OCI-LY1 (cell line): Measurements from ENCODE around the gene FYB1.

ENCODE experiments used
- H2AFZ ChIP-seq: fragments of 200-600 bp; sonication (generic), shearing (Covaris generic); 2 replicates; pipeline ENCODE4 v1.6.0; 2014; ENCODE audit warnings: antibody characterized with exemption, mild to moderate bottlenecking, low read length
- H3F3A ChIP-seq: fragments of 200-600 bp; sonication (generic), shearing (Covaris generic); 2 replicates; pipeline ENCODE4 v1.6.0; 2014; ENCODE audit warnings: mild to moderate bottlenecking, antibody characterized with exemption, low read length, moderate library complexity; ENCODE audit not compliant: insufficient read depth
- H3K27ac ChIP-seq: fragments of 200-600 bp; sonication (generic); 2 replicates; pipeline ENCODE4 v1.5.1; 2014; ENCODE audit warnings: low read length, mixed run types, mild to moderate bottlenecking, low read depth; ENCODE audit not compliant: poor library complexity, severe bottlenecking
- H3K27me3 ChIP-seq: fragments of 200-600 bp; sonication (generic); 2 replicates; pipeline ENCODE4 v1.6.0; 2014; ENCODE audit warnings: antibody characterized with exemption, mild to moderate bottlenecking, low read length, moderate library complexity; ENCODE audit not compliant: insufficient read depth
- H3K36me3 ChIP-seq: fragments of 200-600 bp; sonication (generic); 2 replicates; pipeline ENCODE4 v1.6.1; 2014; ENCODE audit warnings: mild to moderate bottlenecking, antibody characterized with exemption, low read length, moderate library complexity, mixed read lengths; ENCODE audit not compliant: insufficient read depth
- H3K4me1 ChIP-seq: fragments of 200-600 bp; sonication (generic); 2 replicates; pipeline ENCODE4 v1.5.1; 2014; ENCODE audit warnings: mild to moderate bottlenecking, low read length, moderate library complexity; ENCODE audit not compliant: insufficient read depth, severe bottlenecking
- H3K4me2 ChIP-seq: fragments of 200-600 bp; sonication (generic), shearing (Covaris generic); 2 replicates; pipeline ENCODE4 v1.6.1; 2014; ENCODE audit warnings: low read length
- H3K4me3 ChIP-seq: fragments of 200-600 bp; sonication (generic); 2 replicates; pipeline ENCODE4 v1.5.1; 2014; ENCODE audit warnings: low read length, low read depth, mild to moderate bottlenecking, mixed read lengths; ENCODE audit not compliant: poor library complexity, severe bottlenecking
- H3K79me2 ChIP-seq: fragments of 200-600 bp; shearing (Covaris generic); 2 replicates; pipeline ENCODE4 v1.6.1; 2016; ENCODE audit warnings: mixed run types, low read length, mixed read lengths; ENCODE audit not compliant: insufficient read depth
- H3K9ac ChIP-seq: fragments of 200-600 bp; sonication (generic), shearing (Covaris generic); 2 replicates; pipeline ENCODE4 v1.6.1; 2014; ENCODE audit warnings: mild to moderate bottlenecking, low read length, mixed read lengths
- H3K9me2 ChIP-seq: fragments of 200-600 bp; sonication (generic), shearing (Covaris generic); 2 replicates; pipeline ENCODE4 v1.6.1; 2014; ENCODE audit warnings: low read depth, mild to moderate bottlenecking, low read length, mixed read lengths
- H3K9me3 ChIP-seq: fragments of 200-600 bp; shearing (Covaris generic); 2 replicates; pipeline ENCODE4 v1.6.1; 2014; ENCODE audit warnings: low read length, mixed read lengths
- H4K20me1 ChIP-seq: fragments of 200-600 bp; sonication (generic), shearing (Covaris generic); 2 replicates; pipeline ENCODE4 v1.6.0; 2016; ENCODE audit warnings: mild to moderate bottlenecking, low read length; ENCODE audit not compliant: insufficient read depth
- CTCF ChIP-seq: fragments of 200-600 bp; sonication (generic), shearing (Covaris generic); IDR thresholded peaks from 2 replicates; pipeline ENCODE4 v1.5.1; 2017; ENCODE audit warnings: mild to moderate bottlenecking, antibody characterized with exemption, low read length, moderate library complexity, mixed read lengths
- EZH2 ChIP-seq: fragments of 200-600 bp; sonication (generic), shearing (Covaris generic); IDR thresholded peaks from 2 replicates; pipeline ENCODE4 v1.8.0; 2017; ENCODE audit warnings: borderline replicate concordance, mixed run types, mild to moderate bottlenecking, antibody characterized with exemption, low read length, moderate library complexity, mixed read lengths

The FYB1 gene

GRCh38 chr5:39118638-39119037 lies 100.7 kb downstream of the FYB1 start:
- Histone ChIP-seq H3K79me2 (no peaks in the 10 kb centered on the region), H2AFZ (no peak overlapping the region), H3K36me3 (no peaks in the 10 kb centered on the region), H3K9me2 (no peaks in the 10 kb centered on the region), H3K4me2 (no peak overlapping the region), H3F3A (no peaks in the 10 kb centered on the region), H3K4me3 (no peak overlapping the region), H3K27ac (no peak overlapping the region), H3K9me3 (no peaks in the 10 kb centered on the region), H3K4me1 (no peaks in the 10 kb centered on the region), H3K9ac (no peak overlapping the region), H3K27me3 (no peaks in the 10 kb centered on the region), H4K20me1 (no peaks in the 10 kb centered on the region)
- TF ChIP-seq EZH2 (no peak), CTCF (no peak)

GRCh38 chr5:39117401-39117800 lies 102.0 kb downstream of the FYB1 start:
- H2AFZ ChIP-seq: no peak overlapping the region

GRCh38 chr5:39116344-39117170 lies 102.8 kb downstream of the FYB1 start:
- H3K4me1 ChIP-seq: no peaks in the 10 kb centered on the region
- H3K27ac ChIP-seq: no peak overlapping the region
- H3K9me2 ChIP-seq: no peaks in the 10 kb centered on the region
- no peaks in the 10 kb centered on the region for H3K36me3 ChIP-seq
- no peaks in the 10 kb centered on the region for H4K20me1 ChIP-seq
- H3K4me2 ChIP-seq: no peak overlapping the region
- no peaks in the 10 kb centered on the region for H3K27me3 ChIP-seq
- no peaks in the 10 kb centered on the region for H3K9me3 ChIP-seq
- H3K4me3 ChIP-seq: no peak overlapping the region
- no peaks in the 10 kb centered on the region for H3F3A ChIP-seq
- TF ChIP-seq EZH2 (no peak), CTCF (no peak)
- no peak overlapping the region for H2AFZ ChIP-seq
- H3K9ac ChIP-seq: no peak overlapping the region
- no peaks in the 10 kb centered on the region for H3K79me2 ChIP-seq

More at GRCh38 chr5:39117401-39117800, 102.0 kb downstream of the FYB1 start:
- no peak for TF ChIP-seq EZH2
- no peaks in the 10 kb centered on the region for H3K27me3 ChIP-seq
- no peaks in the 10 kb centered on the region for H4K20me1 ChIP-seq
- H3K9me3 ChIP-seq: no peaks in the 10 kb centered on the region
- H3K4me3 ChIP-seq: no peak overlapping the region
- H3K36me3 ChIP-seq: no peaks in the 10 kb centered on the region
- H3K27ac ChIP-seq: no peak overlapping the region
- no peaks in the 10 kb centered on the region for H3F3A ChIP-seq
- no peak overlapping the region for H3K9ac ChIP-seq
- no peak overlapping the region for H3K4me2 ChIP-seq
- no peaks in the 10 kb centered on the region for H3K4me1 ChIP-seq
- H3K9me2 ChIP-seq: no peaks in the 10 kb centered on the region
- H3K79me2 ChIP-seq: no peaks in the 10 kb centered on the region
